Measurements from ENCODE around the gene PPP2R5B.

The PPP2R5B gene

GRCh38 chr11:64908766-64909165 lies 15.7 kb upstream of the PPP2R5B start:
- DNase-seq (ENCODE audit: low read depth) = no peak

- DNase-seq (ENCODE audit: low read depth) = no peak
Observed at GRCh38 chr11:64909653-64910343, 14.7 kb upstream of the PPP2R5B start.

- DNase-seq (ENCODE audit: low read depth) = no peak
Observed at GRCh38 chr11:64910451-64911093, 13.9 kb upstream of the PPP2R5B start.

GRCh38 chr11:64911142-64911541 lies 13.3 kb upstream of the PPP2R5B start:
- DNase-seq (ENCODE audit: low read depth) = no peak

GRCh38 chr11:64911689-64912088 lies 12.8 kb upstream of the PPP2R5B start:
- DNase-seq (ENCODE audit: low read depth) = no peak

- DNase-seq (ENCODE audit: low read depth) = no peak
Observed at GRCh38 chr11:64913171-64913727, 11.2 kb upstream of the PPP2R5B start.

GRCh38 chr11:64914123-64914522 lies 10.4 kb upstream of the PPP2R5B start:
- DNase-seq (ENCODE audit: low read depth) = no peak

GRCh38 chr11:64915376-64915887 lies 9.1 kb upstream of the PPP2R5B start:
- DNase-seq (ENCODE audit: low read depth) = no peak

- no peak for DNase-seq (ENCODE audit: low read depth)
Observed at GRCh38 chr11:64916040-64916774, 8.3 kb upstream of the PPP2R5B start.

GRCh38 chr11:64916775-64917662 lies 7.5 kb upstream of the PPP2R5B start, which contains the start of gene ATG2A:
Gene ATG2A (minus strand): TSS chr11:64917209. CDS start chr11:64917135, 74 bp downstream.
- peak; percentile 97 for DNase-seq (ENCODE audit: low read depth)

GRCh38 chr11:64917663-64917995 lies 6.9 kb upstream of the PPP2R5B start:
- DNase-seq (ENCODE audit: low read depth) = no peak

- DNase-seq (ENCODE audit: low read depth) = no peak
Observed at GRCh38 chr11:64918017-64918416, 6.5 kb upstream of the PPP2R5B start.

GRCh38 chr11:64919627-64920026 lies 4.9 kb upstream of the PPP2R5B start:
- no peak for DNase-seq (ENCODE audit: low read depth)

GRCh38 chr11:64920124-64920523 lies 4.4 kb upstream of the PPP2R5B start:
- no peak for DNase-seq (ENCODE audit: low read depth)

GRCh38 chr11:64921384-64921783 lies 3.1 kb upstream of the PPP2R5B start:
- DNase-seq (ENCODE audit: low read depth) = no peak

- no peak for DNase-seq (ENCODE audit: low read depth)
Observed at GRCh38 chr11:64923151-64923661, 1.3 kb upstream of the PPP2R5B start.

GRCh38 chr11:64924910-64925284 lies 408 bp downstream of the PPP2R5B start:
- DNase-seq (ENCODE audit: low read depth) = no peak

- DNase-seq (ENCODE audit: low read depth) = no peak
Observed at GRCh38 chr11:64925536-64926436, 1.3 kb downstream of the PPP2R5B start.

GRCh38 chr11:64926689-64927088 lies 2.2 kb downstream of the PPP2R5B start:
- no peak for DNase-seq (ENCODE audit: low read depth)

GRCh38 chr11:64928957-64929356 lies 4.5 kb downstream of the PPP2R5B start:
- no peak for DNase-seq (ENCODE audit: low read depth)
